Measurements from ENCODE around the gene UNC79.

UNC79 gene

GRCh38 chr14:93396456-93396855 lies 34.3 kb upstream of the UNC79 start:
- Histone ChIP-seq H2BK15ac (ENCODE audit: low read depth, poor library complexity, severe bottlenecking) (no peak overlapping the region), H3K4me1 (ENCODE audit: control insufficient read depth, insufficient read depth, low read depth, low read length) (no peaks in the 10 kb centered on the region), H3K27ac (ENCODE audit: low read length, poor library complexity, severe bottlenecking) (no peak overlapping the region), H3K79me1 (replicated peaks; ENCODE audit: low read length, poor library complexity, severe bottlenecking) (no peaks in the 10 kb centered on the region), H3K9me3 (ENCODE audit: control insufficient read depth, low read length) (peaks cover 17% of the 10 kb centered on the region), H2BK5ac (ENCODE audit: low read depth, low read length, poor library complexity, severe bottlenecking) (no peak overlapping the region), H2BK120ac (ENCODE audit: low read depth, low read length) (no peak overlapping the region), H2AK5ac (ENCODE audit: low read length, severe bottlenecking) (no peak overlapping the region), H3K9ac (ENCODE audit: low read length) (no peak overlapping the region), H3K14ac (ENCODE audit: low read length in 2 of 2) (no peak overlapping the region), H3K27me3 (ENCODE audit: control insufficient read depth in 1 of 2, insufficient read depth in 1 of 2, low read length in 2 of 2) (no peaks in the 10 kb centered on the region), H4K8ac (ENCODE audit: low read length) (no peak overlapping the region), H3K23ac (ENCODE audit: low read length in 2 of 2) (no peak overlapping the region), H3K4me2 (ENCODE audit: low read length, poor library complexity, severe bottlenecking) (no peak overlapping the region), H3K36me3 (ENCODE audit: control insufficient read depth in 1 of 2, insufficient read depth in 2 of 2, low read depth in 1 of 2, low read length in 2 of 2) (no peaks in the 10 kb centered on the region), H3K18ac (ENCODE audit: low read depth in 1 of 2, low read length in 2 of 2) (no peak overlapping the region), H4K91ac (ENCODE audit: low read length) (no peak overlapping the region), H2AFZ (ENCODE audit: low read depth, low read length) (no peak overlapping the region), H3K4ac (ENCODE audit: low read depth in 1 of 2, low read length in 2 of 2) (no peak overlapping the region), H2BK12ac (ENCODE audit: low read length in 2 of 2) (no peak overlapping the region), H3K4me3 (ENCODE audit: insufficient read depth in 1 of 2, low read depth in 1 of 2, low read length in 2 of 2) (no peak overlapping the region)
- no CpG with 5 or more reads among the region's 1 CpG for WGBS
- no peak for DNase-seq

GRCh38 chr14:93398491-93398890 lies 32.2 kb upstream of the UNC79 start:
- no peak overlapping the region for H3K23ac ChIP-seq (ENCODE audit: low read length in 2 of 2)
- H3K27ac ChIP-seq (ENCODE audit: low read length, poor library complexity, severe bottlenecking), result no peak overlapping the region
- H3K79me1 ChIP-seq (replicated peaks; ENCODE audit: low read length, poor library complexity, severe bottlenecking), result no peaks in the 10 kb centered on the region
- no peak overlapping the region for H2AFZ ChIP-seq (ENCODE audit: low read depth, low read length)
- no peak overlapping the region for H2AK5ac ChIP-seq (ENCODE audit: low read length, severe bottlenecking)
- no peak overlapping the region for H2BK12ac ChIP-seq (ENCODE audit: low read length in 2 of 2)
- no peak overlapping the region for H4K91ac ChIP-seq (ENCODE audit: low read length)
- H3K18ac ChIP-seq (ENCODE audit: low read depth in 1 of 2, low read length in 2 of 2), result no peak overlapping the region
- H3K14ac ChIP-seq (ENCODE audit: low read length in 2 of 2), result no peak overlapping the region
- no peak overlapping the region for H2BK120ac ChIP-seq (ENCODE audit: low read depth, low read length)
- no peak overlapping the region for H3K4me2 ChIP-seq (ENCODE audit: low read length, poor library complexity, severe bottlenecking)
- no peak overlapping the region for H3K4me3 ChIP-seq (ENCODE audit: insufficient read depth in 1 of 2, low read depth in 1 of 2, low read length in 2 of 2)
- H3K4ac ChIP-seq (ENCODE audit: low read depth in 1 of 2, low read length in 2 of 2), result no peak overlapping the region
- DNase-seq, result no peak
- H3K4me1 ChIP-seq (ENCODE audit: control insufficient read depth, insufficient read depth, low read depth, low read length), result no peaks in the 10 kb centered on the region
- peaks cover 17% of the 10 kb centered on the region for H3K9me3 ChIP-seq (ENCODE audit: control insufficient read depth, low read length)
- H3K36me3 ChIP-seq (ENCODE audit: control insufficient read depth in 1 of 2, insufficient read depth in 2 of 2, low read depth in 1 of 2, low read length in 2 of 2), result no peaks in the 10 kb centered on the region
- no peak overlapping the region for H4K8ac ChIP-seq (ENCODE audit: low read length)
- no peak overlapping the region for H2BK15ac ChIP-seq (ENCODE audit: low read depth, poor library complexity, severe bottlenecking)
- no peak overlapping the region for H2BK5ac ChIP-seq (ENCODE audit: low read depth, low read length, poor library complexity, severe bottlenecking)
- no peak overlapping the region for H3K9ac ChIP-seq (ENCODE audit: low read length)
- H3K27me3 ChIP-seq (ENCODE audit: control insufficient read depth in 1 of 2, insufficient read depth in 1 of 2, low read length in 2 of 2), result no peaks in the 10 kb centered on the region

- Histone ChIP-seq H2AFZ (ENCODE audit: low read depth, low read length) (no peak overlapping the region), H2BK15ac (ENCODE audit: low read depth, poor library complexity, severe bottlenecking) (no peak overlapping the region), H3K4me3 (ENCODE audit: insufficient read depth in 1 of 2, low read depth in 1 of 2, low read length in 2 of 2) (no peak overlapping the region), H3K27ac (ENCODE audit: low read length, poor library complexity, severe bottlenecking) (no peak overlapping the region), H3K9ac (ENCODE audit: low read length) (no peak overlapping the region), H3K4me2 (ENCODE audit: low read length, poor library complexity, severe bottlenecking) (no peak overlapping the region), H3K9me3 (ENCODE audit: control insufficient read depth, low read length) (no peaks in the 10 kb centered on the region), H3K27me3 (ENCODE audit: control insufficient read depth in 1 of 2, insufficient read depth in 1 of 2, low read length in 2 of 2) (no peaks in the 10 kb centered on the region), H3K36me3 (ENCODE audit: control insufficient read depth in 1 of 2, insufficient read depth in 2 of 2, low read depth in 1 of 2, low read length in 2 of 2) (no peaks in the 10 kb centered on the region), H3K18ac (ENCODE audit: low read depth in 1 of 2, low read length in 2 of 2) (no peak overlapping the region), H2BK12ac (ENCODE audit: low read length in 2 of 2) (no peak overlapping the region), H3K14ac (ENCODE audit: low read length in 2 of 2) (no peak overlapping the region), H2AK5ac (ENCODE audit: low read length, severe bottlenecking) (no peak overlapping the region), H3K4me1 (ENCODE audit: control insufficient read depth, insufficient read depth, low read depth, low read length) (no peaks in the 10 kb centered on the region), H3K79me1 (replicated peaks; ENCODE audit: low read length, poor library complexity, severe bottlenecking) (no peaks in the 10 kb centered on the region), H2BK120ac (ENCODE audit: low read depth, low read length) (no peak overlapping the region), H4K8ac (ENCODE audit: low read length) (no peak overlapping the region), H3K4ac (ENCODE audit: low read depth in 1 of 2, low read length in 2 of 2) (no peak overlapping the region), H4K91ac (ENCODE audit: low read length) (no peak overlapping the region), H2BK5ac (ENCODE audit: low read depth, low read length, poor library complexity, severe bottlenecking) (no peak overlapping the region), H3K23ac (ENCODE audit: low read length in 2 of 2) (no peak overlapping the region)
- WGBS, result 71% methylated on average over 3 of the region's 3 CpGs
- no peak for DNase-seq
Observed at GRCh38 chr14:93402951-93403350, 27.8 kb upstream of the UNC79 start.

DNA sequence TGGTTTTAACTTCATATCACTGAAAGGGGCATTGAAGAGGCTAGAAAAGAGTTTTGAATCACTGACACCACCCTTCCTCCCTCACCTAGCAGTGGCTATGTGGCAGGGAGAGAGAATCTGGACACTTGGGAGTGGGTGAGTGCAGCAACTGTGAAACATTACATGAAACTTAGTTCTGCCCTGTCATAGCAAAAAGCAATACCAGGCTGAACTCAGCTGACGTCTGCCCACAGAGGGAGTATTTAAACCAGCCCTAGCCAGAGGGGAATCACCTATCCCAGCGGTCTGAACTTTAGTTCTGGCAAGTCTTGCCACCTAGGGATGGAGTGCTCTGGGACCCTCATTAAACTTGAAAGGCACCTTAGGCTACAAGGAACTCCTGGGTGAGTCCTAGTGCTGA lies 20.7 kb upstream of the UNC79 start:
- H2BK5ac ChIP-seq (ENCODE audit: low read depth, low read length, poor library complexity, severe bottlenecking), result no peak overlapping the region
- H2BK120ac ChIP-seq (ENCODE audit: low read depth, low read length), result no peak overlapping the region
- H3K9ac ChIP-seq (ENCODE audit: low read length), result no peak overlapping the region
- H4K91ac ChIP-seq (ENCODE audit: low read length), result no peak overlapping the region
- no peak overlapping the region for H3K14ac ChIP-seq (ENCODE audit: low read length in 2 of 2)
- H3K27me3 ChIP-seq (ENCODE audit: control insufficient read depth in 1 of 2, insufficient read depth in 1 of 2, low read length in 2 of 2), result peaks cover 0 to 4% of the 10 kb centered on the region in 2 experiments
- H2AK5ac ChIP-seq (ENCODE audit: low read length, severe bottlenecking), result no peak overlapping the region
- H2AFZ ChIP-seq (ENCODE audit: low read depth, low read length), result no peak overlapping the region
- H2BK15ac ChIP-seq (ENCODE audit: low read depth, poor library complexity, severe bottlenecking), result no peak overlapping the region
- no peak for DNase-seq
- no peaks in the 10 kb centered on the region for H3K4me1 ChIP-seq (ENCODE audit: control insufficient read depth, insufficient read depth, low read depth, low read length)
- no peak overlapping the region for H3K18ac ChIP-seq (ENCODE audit: low read depth in 1 of 2, low read length in 2 of 2)
- H4K8ac ChIP-seq (ENCODE audit: low read length), result no peak overlapping the region
- H3K4me3 ChIP-seq (ENCODE audit: insufficient read depth in 1 of 2, low read depth in 1 of 2, low read length in 2 of 2), result no peak overlapping the region
- 64% methylated on average over 2 of the region's 2 CpGs for WGBS
- H3K4ac ChIP-seq (ENCODE audit: low read depth in 1 of 2, low read length in 2 of 2), result no peak overlapping the region
- no peak overlapping the region for H3K27ac ChIP-seq (ENCODE audit: low read length, poor library complexity, severe bottlenecking)
- H3K9me3 ChIP-seq (ENCODE audit: control insufficient read depth, low read length), result peaks cover 8% of the 10 kb centered on the region
- no peak overlapping the region for H3K4me2 ChIP-seq (ENCODE audit: low read length, poor library complexity, severe bottlenecking)
- no peak overlapping the region for H2BK12ac ChIP-seq (ENCODE audit: low read length in 2 of 2)
- no peaks in the 10 kb centered on the region for H3K36me3 ChIP-seq (ENCODE audit: control insufficient read depth in 1 of 2, insufficient read depth in 2 of 2, low read depth in 1 of 2, low read length in 2 of 2)
- H3K79me1 ChIP-seq (replicated peaks; ENCODE audit: low read length, poor library complexity, severe bottlenecking), result no peaks in the 10 kb centered on the region
- H3K23ac ChIP-seq (ENCODE audit: low read length in 2 of 2), result no peak overlapping the region

Data from mesenchymal stem cell (in vitro differentiated cells and primary cell).